Nephron progenitor cell (in vitro differentiated cells): Measurements from ENCODE around the gene FTO.

Experiments
- DNase-seq: peaks from one replicate; pipeline ENCODE4 v3.0.0; 2021
- H3K27ac Mint-ChIP-seq: 2 replicates; pipeline ENCODE4 v1.8.0; 2021; ENCODE audit warnings: mild to moderate bottlenecking, moderate library complexity, mixed read lengths
- H3K27me3 Mint-ChIP-seq: 2 replicates; pipeline ENCODE4 v1.8.0; 2021; ENCODE audit warnings: mild to moderate bottlenecking, low read depth, mixed read lengths; ENCODE audit not compliant: poor library complexity
- H3K36me3 Mint-ChIP-seq: 2 replicates; pipeline ENCODE4 v1.8.0; 2021; ENCODE audit warnings: low read depth, mixed read lengths
- H3K4me1 Mint-ChIP-seq: 2 replicates; pipeline ENCODE4 v1.8.0; 2021; ENCODE audit warnings: mixed read lengths
- H3K4me3 Mint-ChIP-seq: 2 replicates; pipeline ENCODE4 v1.8.0; 2021; ENCODE audit warnings: mild to moderate bottlenecking, moderate library complexity, mixed read lengths
- H3K9me3 Mint-ChIP-seq: 2 replicates; pipeline ENCODE4 v1.8.0; 2021; ENCODE audit warnings: mild to moderate bottlenecking, moderate library complexity, mixed read lengths
- CTCF ChIP-seq: fragments of 200-600 bp; sonication (generic); IDR thresholded peaks from 2 replicates; pipeline ENCODE4 v1.5.0; 2021; ENCODE audit warnings: antibody characterized with exemption

The FTO gene

DNA sequence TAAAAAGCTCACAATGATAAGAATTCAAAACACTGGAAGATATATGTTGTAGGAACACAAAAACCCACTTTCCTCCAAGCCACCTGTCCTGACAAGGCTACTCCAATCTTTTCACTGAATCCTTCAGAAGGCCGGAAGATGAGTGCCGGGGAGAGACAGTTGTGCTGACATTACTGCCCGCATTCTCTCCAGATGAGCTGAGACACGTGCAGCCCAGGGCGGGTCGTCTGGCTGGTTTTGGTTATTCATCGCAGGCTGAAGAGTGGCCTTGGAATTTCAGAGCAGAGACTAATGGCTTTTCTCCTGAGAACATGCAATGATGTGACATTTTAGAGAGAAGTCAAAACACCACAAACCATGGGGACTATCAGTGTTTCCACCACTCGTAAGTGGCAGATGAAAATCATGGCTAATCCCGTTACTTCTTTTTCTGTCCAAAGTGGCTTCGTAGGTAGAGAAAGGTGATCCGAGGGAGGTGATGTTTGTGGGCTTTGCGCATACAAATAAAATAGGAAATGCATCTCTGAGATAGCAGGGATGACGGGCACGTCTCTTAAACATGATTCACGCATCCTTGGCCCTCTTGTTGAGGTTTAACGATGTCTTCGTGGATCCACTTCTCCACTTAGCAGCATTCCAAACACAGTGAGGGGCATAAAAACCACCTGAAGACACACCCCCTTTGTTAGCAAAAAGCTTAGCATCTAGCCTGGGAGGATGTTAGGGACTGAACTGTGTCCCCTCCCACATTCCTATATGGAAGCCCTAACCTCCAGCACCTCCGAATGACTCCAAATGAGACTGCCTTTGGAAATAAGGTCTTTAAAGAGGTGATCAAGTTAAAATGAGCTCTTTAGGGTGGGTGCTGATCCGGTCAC is 448.6 kb downstream of the FTO start:
- no peak overlapping the region for H3K27ac Mint-ChIP-seq
- peaks cover 16% of the 10 kb centered on the region for H3K4me1 Mint-ChIP-seq
- H3K9me3 Mint-ChIP-seq, result peaks cover 26% of the 10 kb centered on the region
- no peak for DNase-seq
- peaks cover 3% of the 10 kb centered on the region for H3K27me3 Mint-ChIP-seq
- H3K4me3 Mint-ChIP-seq, result no peak overlapping the region
- TF ChIP-seq CTCF, result no peak
- H3K36me3 Mint-ChIP-seq, result no peaks in the 10 kb centered on the region

DNA sequence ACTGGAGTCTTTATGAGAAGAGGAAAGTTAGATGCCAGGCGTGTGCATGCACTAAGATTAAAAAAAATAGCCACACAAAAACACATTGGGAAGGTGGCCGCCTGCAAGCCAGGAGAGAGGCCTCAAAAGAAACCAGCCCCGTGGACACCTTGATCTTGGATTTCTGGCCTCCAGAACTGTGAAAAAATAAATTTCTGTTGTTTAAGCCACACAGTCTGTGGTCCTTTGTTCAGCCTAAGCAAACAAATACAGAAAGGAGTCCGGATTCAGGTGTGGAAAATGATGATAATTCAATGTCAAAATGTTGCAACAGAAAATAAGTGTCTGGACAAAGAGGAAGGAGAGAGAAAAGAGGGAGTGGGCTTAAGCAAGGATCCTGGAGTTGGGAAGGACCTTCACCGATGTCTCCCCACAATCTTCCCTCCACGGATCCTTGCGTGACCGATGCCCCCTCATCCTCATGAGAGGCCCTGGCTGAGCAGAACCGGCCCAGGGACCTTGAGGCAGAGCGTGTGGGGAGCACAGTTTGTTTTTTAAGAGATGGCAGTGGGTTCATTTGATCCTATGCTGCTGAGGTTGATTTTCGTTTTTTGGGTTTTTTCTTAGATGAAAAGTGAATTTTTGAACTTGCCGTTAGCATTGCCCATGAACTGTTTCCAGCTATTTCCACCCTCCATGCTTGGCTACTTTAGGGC is 449.4 kb downstream of the FTO start:
- no peak overlapping the region for H3K4me3 Mint-ChIP-seq
- no peak overlapping the region for H3K27ac Mint-ChIP-seq
- no peak for TF ChIP-seq CTCF

GRCh38 chr16:54156349-54156748 is 452.4 kb downstream of the FTO start:
- Mint-ChIP-seq H3K4me1 (peaks cover 25% of the 10 kb centered on the region), H3K9me3 (peaks cover 22% of the 10 kb centered on the region), H3K36me3 (peaks cover 5% of the 10 kb centered on the region), H3K4me3 (no peak overlapping the region), H3K27ac (no peak overlapping the region), H3K27me3 (peaks cover 7% of the 10 kb centered on the region)
- TF ChIP-seq CTCF, result no peak
- DNase-seq, result no peak

More for the DNA sequence above, 449.4 kb downstream of the FTO start:
- DNase-seq, result no peak
- H3K27me3 Mint-ChIP-seq, result peaks cover 3% of the 10 kb centered on the region
- peaks cover 25% of the 10 kb centered on the region for H3K9me3 Mint-ChIP-seq
- H3K4me1 Mint-ChIP-seq, result peaks cover 16% of the 10 kb centered on the region
- H3K36me3 Mint-ChIP-seq, result peaks cover under 1% of the 10 kb centered on the region

DNA sequence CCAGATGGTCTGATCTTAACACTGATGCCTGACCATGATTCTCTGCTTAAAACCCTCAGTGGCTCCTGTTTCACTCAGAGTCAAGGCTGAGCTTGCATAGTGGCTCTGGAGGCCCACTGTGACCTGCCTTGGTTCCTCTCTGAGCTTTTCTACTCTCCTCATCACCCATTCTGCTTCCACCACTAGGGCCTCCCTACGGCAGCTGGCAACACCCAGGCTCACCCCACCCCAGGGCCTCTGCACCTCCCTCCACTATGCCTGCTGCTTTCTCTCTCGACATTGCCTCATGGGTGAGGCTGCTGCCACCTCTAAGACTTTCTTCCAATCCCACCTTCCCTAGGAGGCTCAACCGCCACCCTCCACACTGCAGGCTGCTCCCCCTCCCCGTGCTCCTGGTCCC is 455.0 kb downstream of the FTO start:
- Mint-ChIP-seq H3K27ac (no peak overlapping the region), H3K9me3 (peaks cover 22% of the 10 kb centered on the region), H3K4me1 (peaks cover 24% of the 10 kb centered on the region), H3K36me3 (peaks cover 5% of the 10 kb centered on the region), H3K27me3 (peaks cover 14% of the 10 kb centered on the region), H3K4me3 (no peak overlapping the region)
- TF ChIP-seq CTCF, result no peak
- DNase-seq, result no peak

- Mint-ChIP-seq H3K4me3 (no peak overlapping the region), H3K4me1 (peaks cover 25% of the 10 kb centered on the region), H3K27me3 (peaks cover 14% of the 10 kb centered on the region)
Measured at GRCh38 chr16:54159490-54160080, 455.6 kb downstream of the FTO start.

More at GRCh38 chr16:54159490-54160080, 455.6 kb downstream of the FTO start:
- Mint-ChIP-seq H3K27ac (no peak overlapping the region), H3K36me3 (peaks cover 5% of the 10 kb centered on the region), H3K9me3 (peaks cover 22% of the 10 kb centered on the region)
- no peak for TF ChIP-seq CTCF
- no peak for DNase-seq
